ENCODE measurements around the gene RNPEPL1. TPM values are rescaled to one million over a fixed set of nuclear protein-coding genes. Genes with fewer than 3 reads are reported as not detected.

The RNPEPL1 gene
- total RNA-seq, 1 experiment from 2014 or later = 18.1 TPM

DNA sequence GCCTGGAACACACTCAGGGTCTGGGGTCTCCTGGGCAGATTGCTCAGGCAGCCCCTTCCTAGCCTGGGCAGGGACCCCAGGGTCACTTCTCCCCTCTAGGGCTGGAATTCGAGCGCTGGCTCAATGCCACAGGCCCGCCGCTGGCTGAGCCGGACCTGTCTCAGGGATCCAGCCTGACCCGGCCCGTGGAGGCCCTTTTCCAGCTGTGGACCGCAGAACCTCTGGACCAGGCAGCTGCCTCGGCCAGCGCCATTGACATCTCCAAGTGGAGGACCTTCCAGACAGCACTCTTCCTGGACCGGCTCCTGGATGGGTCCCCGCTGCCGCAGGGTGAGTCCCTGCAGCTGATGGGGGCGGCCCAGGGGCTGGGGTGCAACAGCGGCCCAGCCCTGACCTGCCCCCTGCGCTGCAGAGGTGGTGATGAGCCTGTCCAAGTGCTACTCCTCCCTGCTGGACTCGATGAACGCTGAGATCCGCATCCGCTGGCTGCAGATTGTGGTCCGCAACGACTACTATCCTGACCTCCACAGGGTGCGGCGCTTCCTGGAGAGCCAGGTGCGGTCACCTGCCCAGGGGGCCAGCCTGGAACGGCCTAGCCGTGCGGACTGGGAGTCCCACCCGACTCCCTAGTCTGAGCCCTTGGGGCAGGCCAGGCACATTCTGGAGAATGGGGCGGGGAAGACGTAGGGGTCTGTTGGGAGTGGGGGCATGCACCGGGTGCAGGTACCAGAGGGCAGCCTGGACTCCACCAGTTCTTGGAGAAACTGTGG is 8.3 kb downstream of the RNPEPL1 start:
- DNase-seq (ENCODE audit: low read depth) = no peak

DNA sequence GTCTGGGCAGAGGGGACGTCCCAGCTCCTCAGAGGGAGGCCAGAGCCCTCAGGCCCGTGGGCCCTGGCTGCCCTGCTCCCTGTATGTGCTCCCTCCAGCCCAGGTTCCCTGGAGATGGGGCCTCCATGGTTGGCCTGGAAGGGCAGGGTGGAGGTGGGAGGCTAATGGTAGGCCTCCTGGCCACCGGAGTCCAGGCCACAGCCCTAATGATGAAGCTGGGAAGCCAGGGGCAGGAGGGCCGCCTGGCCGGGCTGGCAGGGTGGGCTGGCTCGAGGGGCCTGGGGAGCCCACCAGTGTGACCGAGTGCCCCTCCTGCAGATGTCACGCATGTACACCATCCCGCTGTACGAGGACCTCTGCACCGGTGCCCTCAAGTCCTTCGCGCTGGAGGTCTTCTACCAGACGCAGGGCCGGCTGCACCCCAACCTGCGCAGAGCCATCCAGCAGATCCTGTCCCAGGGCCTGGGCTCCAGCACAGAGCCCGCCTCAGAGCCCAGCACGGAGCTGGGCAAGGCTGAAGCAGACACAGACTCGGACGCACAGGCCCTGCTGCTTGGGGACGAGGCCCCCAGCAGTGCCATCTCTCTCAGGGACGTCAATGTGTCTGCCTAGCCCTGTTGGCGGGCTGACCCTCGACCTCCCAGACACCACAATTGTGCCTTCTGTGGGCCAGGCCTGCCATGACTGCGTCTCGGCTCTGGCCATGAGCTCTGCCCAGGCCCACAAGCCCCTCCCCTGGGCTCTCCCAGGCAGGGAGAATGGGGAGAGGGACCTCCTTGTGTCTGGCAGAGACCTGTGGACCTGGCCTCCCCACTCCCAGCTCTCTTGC is 9.2 kb downstream of the RNPEPL1 start:
- DNase-seq (ENCODE audit: low read depth) = no peak

DNA sequence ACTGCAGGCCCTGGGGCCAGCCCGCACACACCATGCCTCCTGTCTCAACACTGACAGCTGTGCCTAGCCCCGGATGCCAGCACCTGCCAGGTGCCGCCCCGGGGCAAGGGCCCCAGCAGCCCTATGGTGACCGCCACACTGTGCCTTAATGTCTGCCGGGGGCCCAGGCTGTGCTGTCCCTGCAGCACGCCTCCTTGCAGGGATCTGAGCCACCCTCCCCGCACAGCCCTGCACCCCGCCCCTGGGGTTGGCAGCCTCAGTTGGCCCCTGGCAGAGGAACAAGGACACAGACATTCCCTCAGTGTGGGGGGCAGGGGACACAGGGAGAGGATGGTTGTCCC is 9.8 kb downstream of the RNPEPL1 start:
- DNase-seq (ENCODE audit: low read depth) = no peak

DNA sequence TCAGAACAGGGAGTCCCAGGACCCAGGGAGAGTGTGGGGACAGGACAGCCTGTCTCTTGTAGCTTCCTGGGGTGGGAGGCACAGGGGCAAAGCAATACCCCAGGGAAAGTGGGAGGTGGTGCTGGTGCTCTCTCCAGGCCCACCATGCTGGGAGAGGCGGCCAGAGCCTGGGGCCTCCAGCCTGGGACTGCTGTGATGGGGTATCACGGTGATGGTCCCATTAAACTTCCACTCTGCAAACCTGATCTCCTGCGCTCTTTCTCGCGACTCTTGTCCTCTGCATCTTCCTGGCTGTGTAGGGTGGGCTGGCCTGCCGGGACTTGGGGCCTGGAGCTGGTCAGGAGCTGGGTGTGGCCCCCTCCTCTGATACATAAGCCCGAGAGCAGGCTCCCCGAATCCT is 10.2 kb downstream of the RNPEPL1 start:
- DNase-seq (ENCODE audit: low read depth) = no peak

DNA sequence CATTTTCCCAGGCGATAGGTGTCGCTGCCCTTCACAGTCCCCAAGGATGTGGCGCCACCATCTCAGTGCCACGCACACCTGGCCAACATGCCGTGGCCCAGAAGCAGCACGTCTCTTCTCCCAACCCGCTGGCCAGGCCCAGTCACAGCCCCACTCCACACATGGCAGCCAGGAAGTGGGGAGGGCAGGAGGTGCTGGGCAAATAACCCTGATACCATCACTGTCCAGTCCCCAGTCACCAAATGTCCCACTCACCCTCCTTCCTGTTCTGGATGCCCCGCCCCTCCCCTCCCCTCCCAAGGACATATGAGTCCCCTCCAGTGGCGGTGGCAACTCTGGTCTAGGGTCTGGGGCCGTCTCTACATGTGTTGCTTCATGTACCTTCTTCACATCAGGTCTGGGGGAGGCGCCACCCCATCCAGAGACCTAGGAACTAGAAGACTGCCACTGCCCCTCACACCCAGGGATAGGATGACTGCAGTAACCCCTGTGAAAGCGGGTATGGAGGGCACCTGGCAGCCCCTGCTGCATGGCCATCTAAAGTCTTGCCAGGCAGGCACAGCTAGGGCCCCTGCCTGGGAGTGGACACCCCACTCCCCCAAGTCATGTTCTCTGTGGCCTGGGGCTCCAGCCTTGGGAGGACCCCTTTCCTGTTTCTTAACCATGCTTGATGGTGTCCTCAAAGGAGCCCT is 10.9 kb downstream of the RNPEPL1 start:
- no peak for DNase-seq (ENCODE audit: low read depth)

DNA sequence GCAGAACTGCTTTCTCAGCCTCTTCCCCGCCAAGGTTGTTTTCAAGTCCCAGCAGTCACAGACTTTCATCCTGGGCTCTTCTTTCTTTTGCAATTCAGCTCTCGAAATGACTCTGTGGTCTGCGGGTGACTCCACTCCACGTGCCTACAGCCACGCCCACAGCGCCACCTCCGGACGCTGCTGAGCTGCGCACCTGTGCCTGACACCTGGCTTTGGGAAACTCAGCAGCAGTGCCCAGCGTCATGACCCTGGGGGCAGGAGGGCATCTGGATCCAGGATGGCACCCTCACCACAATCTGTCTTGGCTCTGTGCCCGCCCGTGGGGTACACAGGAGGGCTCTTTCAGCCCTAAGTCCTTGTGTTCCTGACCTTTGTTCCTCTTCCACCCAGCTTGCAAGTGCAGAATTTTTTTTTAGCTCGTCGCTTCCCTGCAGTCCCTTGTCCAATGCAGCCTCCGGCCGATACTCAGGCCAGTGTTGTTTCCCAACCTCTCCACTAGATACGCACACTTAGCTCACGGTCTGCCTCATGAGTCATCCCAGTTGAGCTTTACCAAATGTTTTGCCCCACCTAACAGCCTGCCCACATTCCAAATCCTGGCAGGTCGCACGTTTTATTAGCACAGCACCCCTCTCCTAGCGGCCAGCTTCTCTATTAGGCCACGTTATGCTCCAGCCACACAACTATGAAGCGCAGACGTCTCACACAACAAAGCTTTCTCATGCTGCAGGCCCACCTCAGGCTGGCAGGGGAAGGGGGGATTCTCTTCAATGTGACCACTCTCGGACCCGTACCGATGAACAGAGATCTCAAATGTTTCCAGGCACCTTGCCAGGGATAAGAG is 11.7 kb downstream of the RNPEPL1 start:
- DNase-seq (ENCODE audit: low read depth) = peak; percentile 93

DNA sequence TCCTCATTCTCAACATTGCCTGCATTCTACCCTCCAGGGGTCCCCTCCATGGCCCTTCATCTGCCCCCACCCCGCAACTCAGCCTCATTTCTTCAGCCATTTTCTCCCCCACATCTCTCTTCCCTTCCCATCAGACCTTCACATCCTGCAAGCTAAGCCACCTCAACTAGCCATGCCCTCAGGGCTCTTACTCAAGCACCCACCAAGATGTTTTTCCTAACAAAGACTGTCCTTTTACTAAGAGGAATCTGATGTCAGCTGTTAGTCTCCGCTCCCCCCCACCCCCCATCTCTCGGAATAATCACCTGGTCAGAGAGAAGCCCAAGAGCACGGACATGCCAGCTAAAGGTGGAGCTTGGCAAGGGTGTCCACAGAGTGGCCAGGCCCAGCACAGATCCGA is 13.5 kb downstream of the RNPEPL1 start:
- DNase-seq (ENCODE audit: low read depth) = peak; percentile 66

DNA sequence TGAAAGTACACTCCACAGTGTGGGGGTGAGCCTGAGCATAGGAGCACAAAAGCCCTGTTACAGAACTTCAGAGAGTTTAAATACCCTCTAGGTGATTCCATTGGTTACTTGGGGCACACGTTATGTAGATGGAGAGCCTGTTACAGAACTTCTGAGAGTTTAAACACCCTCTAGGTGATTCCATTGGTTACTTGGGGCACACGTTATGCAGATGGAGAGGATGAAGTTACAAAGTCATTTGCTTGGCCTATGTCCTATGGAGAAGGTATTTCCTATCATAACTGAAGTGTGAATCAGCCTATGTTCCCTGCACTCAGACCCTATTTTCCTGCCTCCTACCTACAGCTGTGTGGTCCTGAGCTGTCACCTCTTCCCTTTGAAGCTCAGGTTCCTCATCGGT is 14.5 kb downstream of the RNPEPL1 start:
- peak; percentile 20 for DNase-seq (ENCODE audit: low read depth)

DNA sequence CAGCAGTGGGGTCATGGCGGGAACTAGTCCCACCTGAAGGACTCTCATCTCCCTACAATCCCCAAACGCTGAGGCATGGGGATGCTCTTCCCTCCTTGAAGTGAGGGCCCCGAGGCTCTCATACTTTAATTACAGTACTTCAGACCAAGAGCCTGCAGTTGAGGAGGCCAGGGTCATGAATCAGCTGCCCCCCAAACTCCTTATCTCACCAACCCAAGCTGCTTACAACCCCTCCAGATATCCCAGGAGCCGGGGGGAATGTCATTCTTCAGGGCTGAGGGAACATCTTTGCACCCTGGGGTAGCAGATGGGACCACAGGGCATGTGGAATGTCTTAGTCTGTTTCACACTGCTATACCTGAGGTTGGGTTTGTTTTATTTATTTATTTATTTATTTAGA is 15.5 kb downstream of the RNPEPL1 start:
- DNase-seq (ENCODE audit: low read depth) = no peak

DNA sequence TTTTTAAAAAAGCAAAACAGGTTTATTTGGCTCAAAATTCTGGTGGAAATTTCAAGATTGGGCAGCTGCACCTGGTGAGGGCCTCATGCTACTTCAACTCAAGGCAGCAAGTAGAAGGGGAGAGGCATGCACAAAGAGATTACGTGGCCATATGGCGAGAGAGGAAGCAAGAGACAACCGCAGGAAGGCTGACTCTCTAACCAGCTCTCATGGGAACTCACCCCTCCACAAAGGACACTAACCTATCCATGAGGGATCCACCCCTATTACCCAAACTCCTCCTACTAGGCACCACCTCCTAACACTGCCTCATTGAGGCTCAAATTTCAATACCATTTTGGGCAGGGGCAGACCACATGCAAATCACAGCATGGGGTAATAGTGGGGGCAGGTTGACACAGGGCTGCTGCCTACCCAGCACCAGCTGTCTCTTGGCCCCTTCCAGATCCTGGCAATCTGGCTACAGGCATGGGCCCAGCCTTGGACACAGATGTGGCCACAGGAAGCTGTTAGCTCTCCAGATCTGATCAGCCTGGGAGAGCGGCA is 16.3 kb downstream of the RNPEPL1 start:
- DNase-seq (ENCODE audit: low read depth) = no peak

DNA sequence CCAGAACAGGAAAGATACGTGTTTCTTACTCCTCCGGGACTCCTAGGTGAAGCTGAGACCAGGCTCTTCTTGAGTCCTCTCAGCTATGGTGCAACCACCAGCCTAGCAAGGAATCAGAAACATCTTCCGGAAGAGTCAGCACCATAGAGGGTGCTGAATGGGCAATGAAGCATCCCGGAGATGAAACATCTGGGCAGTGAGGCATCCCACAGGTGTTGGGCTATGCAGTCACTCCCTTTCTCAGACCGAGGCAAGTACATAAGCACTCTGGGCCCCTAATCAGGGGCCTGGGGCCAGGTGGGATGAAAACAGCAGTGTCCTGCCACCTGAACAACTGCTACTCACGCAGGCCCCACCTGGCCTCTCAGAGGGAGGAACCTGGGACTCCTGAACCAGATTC is 16.8 kb downstream of the RNPEPL1 start:
- DNase-seq (ENCODE audit: low read depth) = no peak

DNA sequence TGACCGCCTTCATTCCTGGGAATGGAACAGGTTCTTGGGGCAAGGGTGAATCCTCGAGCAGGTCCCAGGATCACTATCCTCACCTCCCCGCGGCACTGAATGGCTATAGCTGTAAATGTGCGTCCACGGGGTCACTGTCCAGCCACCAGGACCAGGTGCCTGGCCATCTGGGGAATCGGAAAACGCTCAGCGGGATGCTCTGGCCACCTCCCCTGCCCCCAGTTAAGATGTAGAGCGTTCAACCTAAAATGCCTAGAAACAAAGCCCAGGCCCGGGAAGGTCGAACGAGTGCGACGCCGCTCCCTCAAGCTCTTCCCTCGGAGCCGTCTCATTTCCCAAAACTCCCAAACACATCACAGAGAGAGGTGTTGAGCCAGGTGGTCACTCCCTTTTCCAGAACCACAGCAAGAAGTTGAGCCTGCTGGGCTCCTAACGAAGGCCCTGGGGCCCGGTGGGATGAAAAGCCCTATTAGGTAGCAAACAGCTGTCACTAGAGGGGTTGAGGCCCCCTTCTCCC is 17.5 kb downstream of the RNPEPL1 start:
- DNase-seq (ENCODE audit: low read depth) = no peak

DNA sequence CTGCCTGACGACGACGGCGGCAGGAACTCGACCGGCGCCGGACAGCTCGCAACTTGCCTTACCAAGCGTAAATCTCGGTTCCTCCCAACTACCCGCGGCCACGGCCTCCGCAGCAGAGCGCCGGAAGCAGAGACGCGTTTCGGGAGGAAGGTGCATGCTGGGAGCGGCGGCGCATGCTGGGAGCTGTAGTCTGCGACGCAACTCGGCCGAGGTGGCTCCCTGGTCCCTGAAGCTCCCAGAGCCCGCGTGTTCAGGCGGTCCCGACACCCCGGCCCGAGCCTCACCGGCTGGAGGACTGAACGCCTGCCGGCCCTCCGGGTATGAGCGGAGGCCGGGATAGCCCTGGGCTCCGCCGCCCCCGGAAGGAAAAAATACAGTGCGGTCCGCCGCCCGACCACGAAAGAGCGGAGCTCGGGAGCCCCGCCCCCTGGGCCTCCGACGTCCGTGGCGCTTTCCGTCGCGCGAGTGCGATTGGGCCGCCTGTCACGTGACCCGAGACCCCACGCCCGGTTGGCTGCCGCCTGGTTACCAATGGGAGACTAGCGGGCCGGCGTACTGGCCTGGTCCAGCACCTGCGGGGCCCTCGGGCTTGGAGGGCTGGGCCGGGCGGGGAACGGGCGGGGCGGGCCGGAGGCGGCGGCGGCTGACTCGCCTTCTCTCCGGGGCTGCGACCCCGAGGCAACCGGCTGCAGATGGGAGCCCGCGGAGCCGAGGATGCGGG is 18.1 kb downstream of the RNPEPL1 start, which contains the start of gene CAPN10:
TSS of gene CAPN10 (plus strand) at position 537 of the 721 bp plus-strand sequence. CDS start at position 715, 178 bp downstream.
- DNase-seq (ENCODE audit: low read depth) = peak; percentile 89

DNA sequence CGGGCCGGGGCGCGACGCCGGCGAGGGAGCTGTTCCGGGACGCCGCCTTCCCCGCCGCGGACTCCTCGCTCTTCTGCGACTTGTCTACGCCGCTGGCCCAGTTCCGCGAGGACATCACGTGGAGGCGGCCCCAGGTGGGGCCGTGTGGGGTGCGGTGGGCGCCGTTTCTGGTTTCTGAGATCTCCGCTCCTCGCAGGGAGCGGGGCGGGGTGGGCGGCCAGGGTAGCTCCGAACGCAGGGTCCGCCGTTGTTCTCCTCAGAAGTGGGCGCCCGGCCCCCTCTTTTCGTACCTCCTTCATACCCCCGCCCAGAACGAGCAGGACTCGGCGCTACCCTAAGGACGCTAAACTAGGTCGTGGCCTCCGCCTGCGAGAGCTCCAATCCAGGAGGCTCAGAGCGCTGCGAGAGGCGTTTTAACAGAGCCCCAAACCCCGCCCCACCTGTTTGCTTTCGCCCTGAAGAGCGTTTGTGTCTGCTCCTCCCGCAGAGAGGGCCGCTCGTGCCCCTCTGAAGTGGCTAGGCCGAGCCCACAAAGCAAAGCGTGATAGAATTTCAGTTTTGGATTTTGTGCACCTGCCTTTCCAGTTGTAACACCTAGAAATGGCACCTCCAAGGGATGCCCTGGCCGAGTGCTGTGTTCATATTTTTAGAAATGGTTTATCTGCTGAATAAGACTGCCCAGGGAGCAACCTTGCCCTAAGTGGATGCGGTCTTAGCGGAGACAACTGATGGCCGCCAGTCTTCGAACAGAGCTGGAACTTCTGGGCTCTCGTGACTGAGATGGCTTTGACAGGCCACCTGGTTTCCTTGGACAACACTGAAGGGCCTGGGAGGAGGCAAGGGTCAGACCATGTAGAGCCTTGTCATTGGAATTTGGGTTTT is 18.9 kb downstream of the RNPEPL1 start:
- peak; percentile 30 for DNase-seq (ENCODE audit: low read depth)

DNA sequence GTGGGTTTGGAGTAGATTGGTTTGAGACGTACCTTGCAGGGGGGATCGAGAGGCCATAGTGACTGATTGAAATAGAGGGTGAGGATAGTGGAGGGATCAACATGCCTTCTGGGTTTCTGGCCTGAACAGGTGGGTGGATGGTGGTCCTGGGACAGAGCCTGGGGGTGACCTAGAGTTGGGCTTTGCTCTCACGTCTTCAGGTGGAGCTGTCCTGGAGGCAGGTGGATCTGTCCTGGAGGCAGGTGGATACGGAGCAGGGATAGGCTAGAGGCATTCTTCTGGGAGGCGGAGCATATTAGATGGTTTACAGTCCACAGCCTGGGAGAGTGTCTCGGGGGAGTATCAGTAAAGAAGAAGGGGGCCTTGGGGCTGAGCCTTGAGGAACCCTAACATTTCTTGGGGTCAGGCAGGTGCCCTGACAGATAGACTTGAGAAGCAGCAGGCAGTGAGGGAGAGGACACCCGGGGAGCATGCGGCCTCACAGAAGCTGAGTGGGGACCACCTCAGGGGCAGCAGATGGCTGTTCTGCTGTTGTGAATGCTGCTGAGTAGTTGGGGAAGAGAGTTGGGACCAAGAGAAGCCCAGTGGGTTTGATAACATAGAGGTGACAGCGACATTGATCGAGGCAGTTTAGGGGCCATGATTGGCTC is 19.8 kb downstream of the RNPEPL1 start:
- no peak for DNase-seq (ENCODE audit: low read depth)

DNA sequence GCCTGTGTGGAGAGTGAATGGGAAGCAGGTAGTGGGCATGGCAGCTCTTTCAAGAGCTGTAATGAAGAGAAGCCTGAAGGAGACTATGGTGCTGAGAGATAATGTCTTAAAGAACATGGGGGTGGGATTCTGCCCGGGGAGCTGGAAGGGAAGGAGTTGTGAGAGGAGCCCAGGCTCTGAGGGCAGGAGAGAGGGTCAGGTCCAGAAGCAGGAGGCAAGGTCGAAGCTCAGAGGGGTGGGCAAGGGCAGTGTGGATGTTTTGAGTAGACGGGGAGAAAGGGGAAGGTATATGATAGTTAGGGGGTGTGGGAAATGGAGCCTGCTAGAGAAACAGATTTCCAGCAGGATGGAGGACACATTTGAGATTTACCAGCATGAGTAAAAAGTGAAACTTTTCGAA is 20.4 kb downstream of the RNPEPL1 start:
- no peak for DNase-seq (ENCODE audit: low read depth)

DNA sequence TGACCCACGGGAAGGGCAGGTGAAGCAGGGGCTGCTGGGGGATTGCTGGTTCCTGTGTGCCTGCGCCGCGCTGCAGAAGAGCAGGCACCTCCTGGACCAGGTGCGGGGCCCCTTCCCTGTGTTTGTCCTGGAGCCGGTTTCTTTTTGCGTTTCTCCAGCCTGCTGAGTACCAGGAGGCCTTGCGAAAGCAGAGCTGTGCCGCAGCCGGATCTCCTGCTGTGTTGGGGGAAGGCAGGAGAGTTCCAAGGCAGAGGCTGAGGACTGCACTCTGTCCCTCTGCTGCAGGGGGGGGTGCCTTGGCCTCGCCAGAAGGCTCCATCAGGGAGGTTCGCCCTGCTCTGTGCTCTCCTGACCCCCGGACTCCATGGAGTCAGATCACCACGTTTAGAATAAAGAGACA is 21.1 kb downstream of the RNPEPL1 start:
- no peak for DNase-seq (ENCODE audit: low read depth)

DNA sequence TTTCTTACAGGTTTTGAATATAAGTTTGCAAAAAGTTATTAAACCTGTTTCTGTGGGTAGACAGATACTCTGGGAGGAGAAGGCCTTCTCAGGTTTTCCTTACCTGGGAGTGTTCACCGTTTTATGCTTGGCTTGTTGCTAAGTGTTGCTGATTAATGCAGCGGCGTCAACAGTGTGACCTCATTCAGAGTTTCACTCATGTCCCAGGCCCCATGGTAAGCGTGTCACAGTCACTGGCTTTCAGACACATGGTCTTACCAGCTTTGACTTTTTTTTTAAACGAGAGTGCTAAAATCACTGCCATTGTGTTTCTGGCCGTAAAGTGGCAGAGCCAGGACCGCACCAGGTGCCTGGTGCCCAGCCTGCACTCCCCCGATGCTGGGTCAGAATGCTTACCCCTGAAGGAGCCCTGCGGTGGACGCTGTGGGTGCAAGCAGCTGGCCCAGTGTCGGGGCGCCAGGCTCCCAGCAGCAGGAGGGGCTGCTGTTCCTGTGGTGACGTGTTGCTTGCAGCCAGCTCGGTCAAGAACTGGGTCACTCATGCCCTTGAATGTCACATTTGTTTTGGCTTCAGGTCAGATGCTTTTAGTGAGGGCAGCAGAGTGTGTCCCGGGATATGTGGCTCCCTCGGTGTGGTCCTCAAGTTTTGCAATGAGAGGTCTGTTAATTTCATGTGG is 21.7 kb downstream of the RNPEPL1 start:
- no peak for DNase-seq (ENCODE audit: low read depth)

All from M059J (cell line).